GM12878 (cell line): Measurements from ENCODE around the gene RENBP.

Experiments used
- PKNOX1 ChIP-seq: fragments of 450-650 bp; IDR thresholded peaks from 2 replicates; pipeline ENCODE4 v1.6.1; 2016; ENCODE audit warnings: mild to moderate bottlenecking
- POLR2A ChIP-seq: IDR thresholded peaks from 2 replicates; pipeline ENCODE4 v1.6.1; 2011; ENCODE audit warnings: low read depth, mild to moderate bottlenecking, low read length

GRCh38 chrX:153908219-153908860 lies 36.1 kb downstream of the RENBP start:
- TF ChIP-seq POLR2A (no peak), PKNOX1 (no peak)
